H9 (cell line): ENCODE results near the gene TRABD. TPM values are rescaled to one million over a fixed set of nuclear protein-coding genes. Genes with fewer than 3 reads are reported as not detected.

Source experiments
- DNase-seq: peaks from one replicate; pipeline ENCODE4 v3.0.0-alpha.2; 2017
- H2AFZ ChIP-seq: one replicate; pipeline ENCODE4 v1.6.1; 2013; ENCODE audit warnings: mild to moderate bottlenecking, low read length, control low read depth, moderate library complexity
- H2AK5ac ChIP-seq: 2 replicates; pipeline ENCODE4 v1.6.1; 2013; ENCODE audit warnings: low read length, control low read depth, mixed read lengths; ENCODE audit not compliant: insufficient read length
- H2BK120ac ChIP-seq: one replicate; pipeline ENCODE4 v1.6.1; 2013; ENCODE audit warnings: low read depth, mild to moderate bottlenecking, low read length, control low read depth, inconsistent platforms; ENCODE audit not compliant: poor library complexity, severe bottlenecking
- H2BK12ac ChIP-seq: 2 replicates; pipeline ENCODE4 v1.6.1; 2013; ENCODE audit warnings: low read length, control low read depth, mixed read lengths, low read depth; ENCODE audit not compliant: insufficient read length
- H2BK15ac ChIP-seq: 2 replicates; pipeline ENCODE4 v1.6.1; 2013; ENCODE audit warnings: low read depth, low read length, control low read depth
- H2BK20ac ChIP-seq: one replicate; pipeline ENCODE4 v1.6.1; 2013; ENCODE audit warnings: low read depth, mild to moderate bottlenecking, low read length, control low read depth, inconsistent platforms; ENCODE audit not compliant: poor library complexity, severe bottlenecking
- H2BK5ac ChIP-seq: 2 replicates; pipeline ENCODE4 v1.6.1; 2013; ENCODE audit warnings: low read length, control low read depth, mixed read lengths; ENCODE audit not compliant: insufficient read length
- H3K14ac ChIP-seq: 2 replicates; pipeline ENCODE4 v1.6.1; 2013; ENCODE audit warnings: low read length, control low read depth; ENCODE audit not compliant: insufficient read depth
- H3K18ac ChIP-seq: 2 replicates; pipeline ENCODE4 v1.6.1; 2013; ENCODE audit warnings: low read depth, mild to moderate bottlenecking, mixed read lengths, low read length, control low read depth; ENCODE audit not compliant: insufficient read length
- H3K23ac ChIP-seq: 2 replicates; pipeline ENCODE4 v1.6.1; 2013; ENCODE audit warnings: low read length, control low read depth, mixed read lengths, low read depth; ENCODE audit not compliant: insufficient read length
- H3K23me2 ChIP-seq: 2 replicates; pipeline ENCODE4 v1.6.1; 2013; ENCODE audit warnings: low read depth, mild to moderate bottlenecking, mixed read lengths, low read length, control low read depth; ENCODE audit not compliant: insufficient read length, poor library complexity, severe bottlenecking
- H3K27ac ChIP-seq: 2 replicates; pipeline ENCODE4 v1.5.1; 2013; ENCODE audit warnings: low read length, control low read depth, mixed read lengths, low read depth; ENCODE audit not compliant: insufficient read length
- H3K27me3 ChIP-seq: 2 replicates; pipeline ENCODE4 v1.6.1; 2013; ENCODE audit warnings: low read length, control low read depth, inconsistent platforms; ENCODE audit not compliant: insufficient read depth
- H3K4ac ChIP-seq: 2 replicates; pipeline ENCODE4 v1.6.1; 2013; ENCODE audit warnings: low read depth, mild to moderate bottlenecking, control low read depth, inconsistent platforms, low read length, moderate library complexity
- H3K4me1 ChIP-seq: 2 replicates; pipeline ENCODE4 v1.6.1; 2013; ENCODE audit warnings: low read length, control low read depth, inconsistent platforms; ENCODE audit not compliant: insufficient read depth
- H3K4me2 ChIP-seq: 2 replicates; pipeline ENCODE4 v1.6.1; 2013; ENCODE audit warnings: low read length, control low read depth, mixed read lengths; ENCODE audit not compliant: insufficient read length, insufficient read depth
- H3K56ac ChIP-seq: 2 replicates; pipeline ENCODE4 v1.6.1; 2013; ENCODE audit warnings: low read depth, mild to moderate bottlenecking, mixed read lengths, low read length, control low read depth; ENCODE audit not compliant: insufficient read length
- H3K79me1 ChIP-seq: 2 replicates; pipeline ENCODE4 v1.6.1; 2013; ENCODE audit warnings: low read depth, mild to moderate bottlenecking, moderate library complexity, low read length, control low read depth, inconsistent platforms; ENCODE audit not compliant: insufficient read depth, poor library complexity, severe bottlenecking
- H3K79me2 ChIP-seq: 2 replicates; pipeline ENCODE4 v1.6.1; 2013; ENCODE audit warnings: low read length, control low read depth, inconsistent platforms; ENCODE audit not compliant: insufficient read depth
- H3K9ac ChIP-seq: 2 replicates; pipeline ENCODE4 v1.6.1; 2013; ENCODE audit warnings: low read length, control low read depth, mixed read lengths; ENCODE audit not compliant: insufficient read length; ENCODE audit errors: extremely low read depth
- H3K9me3 ChIP-seq: one replicate; pipeline ENCODE4 v1.6.1; 2013; ENCODE audit warnings: low read depth, low read length, inconsistent platforms; ENCODE audit not compliant: control insufficient read depth
- H3T11ph ChIP-seq: one replicate; pipeline ENCODE4 v1.6.1; 2013; ENCODE audit warnings: mild to moderate bottlenecking, low read length, control low read depth, inconsistent platforms
- H4K20me1 ChIP-seq: one replicate; pipeline ENCODE4 v1.6.1; 2013; ENCODE audit not compliant: control insufficient read depth, insufficient read length, insufficient read depth
- H4K5ac ChIP-seq: 2 replicates; pipeline ENCODE4 v1.6.1; 2013; ENCODE audit warnings: low read depth, mild to moderate bottlenecking, mixed read lengths, low read length, control low read depth; ENCODE audit not compliant: insufficient read length
- H4K8ac ChIP-seq: replicated peaks from 2 replicates; pipeline ENCODE4 v1.6.1; 2013; ENCODE audit warnings: low read length, control low read depth, mixed read lengths, low read depth; ENCODE audit not compliant: insufficient read length
- H4K91ac ChIP-seq: 2 replicates; pipeline ENCODE4 v1.6.1; 2013; ENCODE audit warnings: low read depth, mild to moderate bottlenecking, moderate library complexity, mixed read lengths, low read length, control low read depth; ENCODE audit not compliant: insufficient read length
- H3K27ac Mint-ChIP-seq, 3 experiments: 2 replicates in 2 of 3; 3 replicates in 1 of 3; pipeline ENCODE4 v1.8.0; 2020 to 2021; ENCODE audit warnings: mixed read lengths in 3 of 3, mild to moderate bottlenecking in 1 of 3, moderate library complexity in 1 of 3
- H3K27me3 Mint-ChIP-seq: 2 replicates; pipeline ENCODE4 v1.8.0; 2021; ENCODE audit warnings: low read depth, mild to moderate bottlenecking, moderate library complexity, mixed read lengths
- H3K36me3 Mint-ChIP-seq, 3 experiments: 2 replicates in 2 of 3; 3 replicates in 1 of 3; pipeline ENCODE4 v1.8.0; 2020 to 2021; ENCODE audit warnings: low read depth in 3 of 3, mixed read lengths in 3 of 3; ENCODE audit not compliant: insufficient read depth in 1 of 3
- H3K4me1 Mint-ChIP-seq, 2 experiments: 2 replicates each; pipeline ENCODE4 v1.8.0; 2020; ENCODE audit warnings: mixed read lengths in 2 of 2
- H3K4me3 Mint-ChIP-seq, 2 experiments: 2 replicates in 1 of 2; 3 replicates in 1 of 2; pipeline ENCODE4 v1.8.0; 2020 to 2021; ENCODE audit warnings: mild to moderate bottlenecking in 2 of 2, mixed read lengths in 2 of 2, moderate library complexity in 1 of 2
- H3K9me3 Mint-ChIP-seq, 2 experiments: 2 replicates in 1 of 2; 3 replicates in 1 of 2; pipeline ENCODE4 v1.8.0; 2020; ENCODE audit warnings: mild to moderate bottlenecking in 2 of 2, mixed read lengths in 2 of 2, moderate library complexity in 1 of 2
- CTCF ChIP-seq: fragments of 200-600 bp; sonication (generic); conservative IDR thresholded peaks from 3 replicates; pipeline ENCODE4 v1.8.0; 2021; ENCODE audit warnings: antibody characterized with exemption, mild to moderate bottlenecking
- WGBS: extraction: QIAGEN DNeasy Blood & Tissue Kit; methylation state at CpG from one replicate; pipeline ENCODE4 v1.1.7; 2013; ENCODE audit warnings: missing lambda C conversion rate, low lambda C conversion rate, mixed read lengths; ENCODE audit not compliant: insufficient read length; ENCODE audit errors: extremely low coverage; 5-methylcytosine and 5-hydroxymethylcytosine counted together
- total RNA-seq: library from RNA; stranded (reverse); gene quantifications from 2 replicates; pipeline ENCODE4 v1.2.1, GENCODE V29; 2021

The TRABD gene
- total RNA-seq, 1 experiment from 2014 or later = 47.8 TPM

GRCh38 chr22:50248196-50249081 is 62.7 kb downstream of the TRABD start:
- no peak for DNase-seq
- Histone ChIP-seq H3K14ac (peak overlapping the region; percentile 10; the same call in 1 of the 2 replicates), H3K27me3 (no peaks in the 10 kb centered on the region), H3K4ac (no peak overlapping the region), H2BK5ac (no peak overlapping the region), H3K4me2 (no peak overlapping the region), H3K79me2 (peaks cover 6% of the 10 kb centered on the region; the same call in 1 of the 2 replicates), H3K18ac (peak overlapping the region; percentile 7), H4K5ac (no peak overlapping the region), H3K23me2 (peaks cover 35% of the 10 kb centered on the region), H2BK120ac (no peak overlapping the region), H3K79me1 (no peaks in the 10 kb centered on the region), H2AFZ (no peak overlapping the region), H3K9me3 (no peaks in the 10 kb centered on the region), H3K23ac (no peak overlapping the region), H3T11ph (no peak overlapping the region), H2AK5ac (no peak overlapping the region), H2BK12ac (no peak overlapping the region), H4K8ac (no peak overlapping the region), H3K27ac (no peak overlapping the region), H2BK15ac (no peak overlapping the region), H2BK20ac (no peak overlapping the region), H3K4me1 (no peaks in the 10 kb centered on the region), H4K20me1 (no peaks in the 10 kb centered on the region), H3K9ac (no peak overlapping the region), H4K91ac (no peak overlapping the region), H3K56ac (no peak overlapping the region)
- peak overlapping the region in 2 of 3 experiments; percentile 71 to 96; a peak in 3 of 7 replicates for H3K27ac Mint-ChIP-seq
- WGBS = no CpG with 5 or more reads among the region's 29 CpGs
- H3K27me3 Mint-ChIP-seq = no peaks in the 10 kb centered on the region; the same call in 1 of the 2 replicates
- no peak overlapping the region for H3K4me3 Mint-ChIP-seq
- H3K36me3 Mint-ChIP-seq = peaks cover 0 to 16% (median 5%) of the 10 kb centered on the region in 3 experiments; a peak in 3 of 7 replicates
- H3K4me1 Mint-ChIP-seq = peaks cover 14 to 28% of the 10 kb centered on the region in 2 experiments
- H3K9me3 Mint-ChIP-seq = no peaks in the 10 kb centered on the region
- TF ChIP-seq CTCF = no peak

Other genes with a start within 250 kb of the TRABD start
- gene PIM3, start 225.1 kb upstream of the TRABD start, total RNA-seq = 43.4 and 45.1 TPM in 2 replicates
- gene IL17REL, start 173.1 kb upstream of the TRABD start, total RNA-seq = 0.11 and 0.20 TPM in 2 replicates
- not detected in 2 replicates for gene TTLL8, start 127.6 kb upstream of the TRABD start, total RNA-seq
- gene MLC1, start 100.5 kb upstream of the TRABD start, total RNA-seq = not detected in 2 replicates
- gene MOV10L1, start 95.9 kb upstream of the TRABD start, total RNA-seq = not detected in 2 replicates
- 6.7 and 8.0 TPM in 2 replicates for gene PANX2, start 15.2 kb upstream of the TRABD start, total RNA-seq
- gene SELENOO, start 15.1 kb downstream of the TRABD start, total RNA-seq = 19.0 and 20.4 TPM in 2 replicates
- gene TUBGCP6, start 59.1 kb downstream of the TRABD start, total RNA-seq = 28.4 and 29.0 TPM in 2 replicates
- 41.1 and 45.0 TPM in 2 replicates for gene HDAC10, start 65.4 kb downstream of the TRABD start, total RNA-seq
- gene MAPK12, start 75.8 kb downstream of the TRABD start, total RNA-seq = 31.3 and 32.3 TPM in 2 replicates
- gene MAPK11, start 84.5 kb downstream of the TRABD start, total RNA-seq = 1.5 and 2.1 TPM in 2 replicates
- 84.4 and 87.6 TPM in 2 replicates for gene PLXNB2, start 121.7 kb downstream of the TRABD start, total RNA-seq
- 1.0 and 1.5 TPM in 2 replicates for gene DENND6B, start 141.1 kb downstream of the TRABD start, total RNA-seq
- gene PPP6R2, start 157.4 kb downstream of the TRABD start, total RNA-seq = 41.2 and 42.6 TPM in 2 replicates